ENCODE data around the gene RNF207. TPM values are rescaled to one million over a fixed set of nuclear protein-coding genes. Genes with fewer than 3 reads are reported as not detected.

RNF207 gene
- total RNA-seq, 1 experiment from 2014 or later: 4.9 TPM

DNA sequence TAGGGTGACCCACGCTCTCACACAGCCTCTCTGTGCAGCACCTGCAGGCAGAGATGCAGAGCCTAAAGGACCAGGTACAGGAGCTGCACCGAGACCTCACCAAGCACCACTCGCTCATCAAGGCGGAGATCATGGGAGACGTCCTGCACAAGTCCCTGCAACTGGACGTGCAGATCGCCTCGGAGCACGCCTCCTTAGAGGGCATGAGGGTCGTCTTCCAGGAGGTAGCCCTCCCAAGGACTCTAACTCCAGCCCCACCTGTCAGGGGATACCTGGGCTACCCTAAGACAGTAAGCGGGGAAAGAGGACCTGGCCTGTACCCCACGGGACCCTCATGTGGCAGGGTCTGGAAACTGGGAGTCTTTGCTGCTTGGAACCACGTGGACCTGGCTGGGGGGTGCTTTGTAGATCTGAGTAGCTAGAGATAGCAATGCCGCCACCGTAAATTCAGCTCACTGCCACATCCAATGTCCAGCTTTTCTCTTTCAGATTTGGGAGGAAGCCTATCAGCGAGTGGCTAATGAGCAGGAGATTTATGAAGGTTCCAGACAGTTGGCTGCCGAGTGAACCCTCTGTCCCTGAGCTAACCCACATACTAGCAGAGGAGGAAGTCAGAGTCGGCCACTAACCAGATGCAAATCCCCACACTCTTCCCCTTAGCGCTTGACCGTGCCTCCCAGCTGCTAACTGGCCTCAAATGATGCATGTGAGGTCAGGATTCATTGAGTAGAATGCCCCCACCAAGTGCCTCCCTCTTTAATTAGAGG, 6.5 kb downstream of the RNF207 start:
- Histone ChIP-seq H3K4me2 (ENCODE audit: insufficient read depth, insufficient read length, low read length) (no peak overlapping the region), H2BK20ac (ENCODE audit: low read depth, low read length, poor library complexity, severe bottlenecking) (no peak overlapping the region), H3K4me1 (ENCODE audit: insufficient read depth, low read length) (no peaks in the 10 kb centered on the region), H3K9me3 (ENCODE audit: control insufficient read depth, low read depth, low read length) (no peaks in the 10 kb centered on the region), H4K5ac (ENCODE audit: insufficient read length, low read depth, low read length) (no peak overlapping the region), H3K79me2 (ENCODE audit: insufficient read depth, low read length) (no peaks in the 10 kb centered on the region), H3K18ac (ENCODE audit: insufficient read length, low read depth, low read length) (no peak overlapping the region), H3K56ac (ENCODE audit: insufficient read length, low read depth, low read length) (no peak overlapping the region), H3K27me3 (ENCODE audit: insufficient read depth, low read length) (no peaks in the 10 kb centered on the region; the same call in 1 of the 2 replicates), H3K23me2 (ENCODE audit: insufficient read length, low read depth, low read length, poor library complexity, severe bottlenecking) (peaks cover 10% of the 10 kb centered on the region), H3K14ac (ENCODE audit: insufficient read depth, low read length) (no peak overlapping the region), H2AK5ac (ENCODE audit: insufficient read length, low read length) (no peak overlapping the region), H2BK5ac (ENCODE audit: insufficient read length, low read length) (no peak overlapping the region), H3K23ac (ENCODE audit: insufficient read length, low read depth, low read length) (no peak overlapping the region), H2AFZ (ENCODE audit: low read length) (no peak overlapping the region), H4K20me1 (ENCODE audit: control insufficient read depth, insufficient read depth, insufficient read length) (no peaks in the 10 kb centered on the region), H4K8ac (replicated peaks; ENCODE audit: insufficient read length, low read depth, low read length) (no peak overlapping the region), H3K4ac (ENCODE audit: low read depth, low read length) (no peak overlapping the region), H3K9ac (ENCODE audit: extremely low read depth, insufficient read length, low read length) (no peak overlapping the region), H2BK15ac (ENCODE audit: low read depth, low read length) (no peak overlapping the region), H3T11ph (ENCODE audit: low read length) (no peak overlapping the region), H2BK12ac (ENCODE audit: insufficient read length, low read depth, low read length) (no peak overlapping the region), H2BK120ac (ENCODE audit: low read depth, low read length, poor library complexity, severe bottlenecking) (no peak overlapping the region), H3K27ac (ENCODE audit: insufficient read length, low read depth, low read length) (no peak overlapping the region), H3K79me1 (ENCODE audit: insufficient read depth, low read depth, low read length, poor library complexity, severe bottlenecking) (no peaks in the 10 kb centered on the region), H4K91ac (ENCODE audit: insufficient read length, low read depth, low read length) (no peak overlapping the region)
- H3K27me3 Mint-ChIP-seq (ENCODE audit: low read depth): peaks cover 37% of the 10 kb centered on the region
- no peak overlapping the region for H3K4me3 Mint-ChIP-seq
- WGBS (ENCODE audit: extremely low coverage, insufficient read length, low lambda C conversion rate): no CpG with 5 or more reads among the region's 20 CpGs
- no peak for DNase-seq
- H3K9me3 Mint-ChIP-seq: no peaks in the 10 kb centered on the region
- peaks cover 5 to 18% of the 10 kb centered on the region in 2 experiments for H3K4me1 Mint-ChIP-seq
- H3K27ac Mint-ChIP-seq: no peak overlapping the region
- TF ChIP-seq, protein P1, sequence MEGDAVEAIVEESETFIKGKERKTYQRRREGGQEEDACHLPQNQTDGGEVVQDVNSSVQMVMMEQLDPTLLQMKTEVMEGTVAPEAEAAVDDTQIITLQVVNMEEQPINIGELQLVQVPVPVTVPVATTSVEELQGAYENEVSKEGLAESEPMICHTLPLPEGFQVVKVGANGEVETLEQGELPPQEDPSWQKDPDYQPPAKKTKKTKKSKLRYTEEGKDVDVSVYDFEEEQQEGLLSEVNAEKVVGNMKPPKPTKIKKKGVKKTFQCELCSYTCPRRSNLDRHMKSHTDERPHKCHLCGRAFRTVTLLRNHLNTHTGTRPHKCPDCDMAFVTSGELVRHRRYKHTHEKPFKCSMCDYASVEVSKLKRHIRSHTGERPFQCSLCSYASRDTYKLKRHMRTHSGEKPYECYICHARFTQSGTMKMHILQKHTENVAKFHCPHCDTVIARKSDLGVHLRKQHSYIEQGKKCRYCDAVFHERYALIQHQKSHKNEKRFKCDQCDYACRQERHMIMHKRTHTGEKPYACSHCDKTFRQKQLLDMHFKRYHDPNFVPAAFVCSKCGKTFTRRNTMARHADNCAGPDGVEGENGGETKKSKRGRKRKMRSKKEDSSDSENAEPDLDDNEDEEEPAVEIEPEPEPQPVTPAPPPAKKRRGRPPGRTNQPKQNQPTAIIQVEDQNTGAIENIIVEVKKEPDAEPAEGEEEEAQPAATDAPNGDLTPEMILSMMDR (conservative IDR thresholded peaks at IDR 0.05): no peak
- H3K36me3 Mint-ChIP-seq (ENCODE audit: insufficient read depth in 1 of 3, low read depth in 3 of 3): peaks cover 0 to 8% (median 2%) of the 10 kb centered on the region in 3 experiments; a peak in 1 of 7 replicates
